Aorta (tissue), 5 donors: ENCODE results near the gene ELAVL2. TPM values are rescaled to one million over a fixed set of nuclear protein-coding genes. Genes with fewer than 3 reads are reported as not detected.

Experiments used
- ATAC-seq: fragments of 200-7000 bp; cut with Tn5 transposase; one replicate; pipeline ENCODE4 v1.9.1; 2022; ENCODE audit warnings: moderate library complexity; ENCODE audit not compliant: low FRiP score
- DNase-seq, 2 donors: peaks; one replicate each; pipeline ENCODE4 v3.0.0-alpha.2; 2020
- H3K27ac ChIP-seq, 2 donors: one replicate each; pipeline ENCODE4 v1.5.1; 2013; ENCODE audit warnings: low read length in 2 of 2, mild to moderate bottlenecking in 2 of 2, moderate library complexity in 2 of 2, control low read depth in 1 of 2, inconsistent platforms in 1 of 2, low read depth in 1 of 2
- H3K27me3 ChIP-seq, 2 donors: one replicate each; pipeline ENCODE4 v1.6.1; 2013; ENCODE audit warnings: control low read depth in 1 of 2, low read length in 1 of 2, mild to moderate bottlenecking in 1 of 2, moderate library complexity in 1 of 2; ENCODE audit not compliant: insufficient read depth in 2 of 2, control insufficient read depth in 1 of 2
- H3K36me3 ChIP-seq, 2 donors: one replicate each; pipeline ENCODE4 v1.6.1; 2013; ENCODE audit warnings: control low read depth in 1 of 2, low read length in 1 of 2, mild to moderate bottlenecking in 1 of 2; ENCODE audit not compliant: insufficient read depth in 2 of 2, control insufficient read depth in 1 of 2
- H3K4me1 ChIP-seq, 2 donors: one replicate each; pipeline ENCODE4 v1.6.1; 2013; ENCODE audit warnings: low read length in 2 of 2, control low read depth in 1 of 2, mild to moderate bottlenecking in 1 of 2, moderate library complexity in 1 of 2; ENCODE audit not compliant: insufficient read depth in 2 of 2, control insufficient read depth in 1 of 2
- H3K4me3 ChIP-seq, 2 donors: one replicate each; pipeline ENCODE4 v1.5.1; 2013; ENCODE audit warnings: low read length in 2 of 2, control low read depth in 1 of 2, mild to moderate bottlenecking in 1 of 2
- H3K9me3 ChIP-seq: one replicate; pipeline ENCODE4 v1.6.1; 2013; ENCODE audit warnings: mild to moderate bottlenecking, low read length; ENCODE audit not compliant: control insufficient read depth
- WGBS, 2 donors: extraction: QIAGEN DNeasy Blood & Tissue Kit; methylation state at CpG; one replicate each; pipeline ENCODE4 v1.1.7; 2013; 5-methylcytosine and 5-hydroxymethylcytosine counted together
- intact Hi-C, 2 donors: fragments of 100-400 bp; cut with DNase I; formaldehyde crosslinking; loops; one replicate each; pipeline versions ENCODE4 v1.14.2 to v1.15.0; 2022
- polyA plus RNA-seq, 2 donors: library from polyadenylated mRNA; stranded (reverse); fragments of 200-250 nt; gene quantifications; one replicate each; pipeline ENCODE4 v1.2.3, GENCODE V29; 2013
- total RNA-seq, 2 donors: library from RNA; stranded (reverse); fragmentation: NEBNext Ultra II Directional; extraction: Animal tissue kit (Norgen Biotek cat#: 25700); gene quantifications; one replicate each; pipeline ENCODE4 v1.2.1, GENCODE V29; 2021
- donor health status: healthy with polysubstance abuse.
- donor health status: Bipolar disorder and iron deficiency.
- donor health status: DM: no; HTN: no; CAD: no.
- donor health status: DM: no; HTN: no; CAD: no.
- donor health status: DM: yes; HTN: yes; CAD: no.

ELAVL2 gene
- total and polyA plus RNA-seq, 4 donors, result 0.42 TPM; not detected in 3

DNA sequence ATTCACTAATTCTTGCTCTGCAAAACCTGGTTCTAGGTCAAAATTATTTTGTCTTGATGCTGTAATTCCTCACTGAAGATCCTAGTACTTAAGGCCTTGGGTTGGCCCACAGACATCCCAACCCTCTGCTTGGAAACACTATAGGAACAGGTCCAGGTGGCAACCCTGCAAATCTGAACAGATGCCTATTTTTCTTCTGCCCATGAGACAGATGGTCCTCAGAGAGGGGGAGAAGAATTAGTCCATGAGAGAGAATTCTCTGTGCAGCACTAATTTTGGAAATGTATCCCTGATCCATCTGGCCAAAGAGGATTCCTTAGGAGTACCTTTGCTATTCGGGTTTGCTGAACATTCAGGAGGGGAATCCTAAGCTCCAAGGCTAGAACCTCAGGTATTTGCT is 156.3 kb downstream of the ELAVL2 start:
- intact Hi-C loops, result no loop called here
- Histone ChIP-seq H3K4me1 (no peaks in the 10 kb centered on the region), H3K36me3 (no peaks in the 10 kb centered on the region), H3K27ac (no peak overlapping the region), H3K9me3 (peaks cover 2% of the 10 kb centered on the region), H3K27me3 (no peaks in the 10 kb centered on the region), H3K4me3 (no peak overlapping the region)
- ATAC-seq, result no peak
- no peak for DNase-seq
- 87 to 90% methylated on average over 1 of the region's 1 CpG for WGBS, 2 donors

DNA sequence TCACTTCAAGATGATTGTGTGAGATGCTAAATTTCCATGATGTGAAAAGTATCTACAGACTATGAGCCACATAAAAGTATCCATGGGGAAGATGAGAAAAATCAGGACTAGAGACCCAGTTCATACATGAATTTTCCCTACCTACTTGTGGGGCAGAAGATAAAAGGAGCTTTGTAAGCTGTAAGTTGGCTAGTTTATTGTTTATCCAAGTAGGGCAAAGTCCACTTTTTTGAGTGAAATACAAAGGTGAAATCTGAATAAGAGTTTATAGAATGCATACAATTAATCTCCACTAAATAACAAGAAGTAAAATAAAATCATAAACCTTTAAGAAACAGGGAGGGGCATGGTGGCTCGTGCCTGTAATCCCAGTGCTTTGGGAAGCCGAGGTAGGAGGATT is 160.4 kb downstream of the ELAVL2 start:
- no peaks in the 10 kb centered on the region for H3K36me3 ChIP-seq
- 82 to 85% methylated on average over 2 of the region's 2 CpGs for WGBS, 2 donors
- no peak for ATAC-seq
- H3K4me1 ChIP-seq, result no peaks in the 10 kb centered on the region
- intact Hi-C loops, result no loop called here
- H3K9me3 ChIP-seq, result no peaks in the 10 kb centered on the region
- DNase-seq, result no peak
- H3K27ac ChIP-seq, result no peak overlapping the region
- no peak overlapping the region for H3K4me3 ChIP-seq
- no peaks in the 10 kb centered on the region for H3K27me3 ChIP-seq

DNA sequence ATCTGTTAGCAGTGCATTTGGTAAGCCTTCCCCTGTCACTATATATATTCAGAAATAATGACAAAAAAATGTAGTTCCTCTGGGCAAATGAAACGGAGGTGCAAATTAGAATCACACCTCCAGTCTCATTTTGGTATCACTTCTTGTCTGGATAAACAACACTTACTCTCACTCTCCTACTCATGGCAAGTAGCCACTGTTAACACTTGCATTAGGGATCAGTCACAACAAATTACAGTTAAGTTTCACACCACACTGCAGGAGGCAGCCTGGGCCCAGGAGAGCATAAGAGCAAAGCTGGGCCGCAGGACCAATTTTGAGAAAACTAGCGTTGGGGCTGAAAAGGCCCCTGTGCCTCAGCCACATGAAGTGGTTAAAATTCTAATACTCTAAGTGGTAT is 161.0 kb downstream of the ELAVL2 start:
- 41 to 52% methylated on average over 3 of the region's 3 CpGs for WGBS, 2 donors
- intact Hi-C loops, result no loop called here

DNA sequence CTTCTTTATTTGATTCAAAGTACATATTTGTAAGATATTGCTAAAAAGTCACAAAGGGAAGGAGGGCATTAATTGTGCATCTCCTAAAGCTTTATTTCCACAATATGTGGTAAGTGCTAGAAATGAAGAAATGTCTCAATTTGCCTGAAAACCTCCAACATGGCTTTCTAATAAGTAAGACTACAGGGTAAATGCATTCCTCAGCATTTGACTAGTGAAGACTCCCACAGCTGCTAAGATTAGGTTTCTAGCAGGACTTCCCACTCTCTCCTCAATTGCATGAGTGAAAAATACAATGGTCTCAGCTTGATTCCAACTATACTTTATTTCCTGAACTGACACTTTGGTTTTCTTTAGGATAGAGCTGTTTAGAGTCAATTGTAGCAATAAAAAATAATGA is 162.1 kb downstream of the ELAVL2 start:
- Histone ChIP-seq H3K4me1 (no peaks in the 10 kb centered on the region), H3K9me3 (no peaks in the 10 kb centered on the region), H3K27me3 (no peaks in the 10 kb centered on the region), H3K4me3 (no peak overlapping the region), H3K27ac (no peak overlapping the region), H3K36me3 (no peaks in the 10 kb centered on the region)
- no peak for DNase-seq
- intact Hi-C loops, result no loop called here
- no peak for ATAC-seq

More for the DNA sequence above, 161.0 kb downstream of the ELAVL2 start:
- DNase-seq (no peak), ATAC-seq (no peak)
- Histone ChIP-seq H3K9me3 (no peaks in the 10 kb centered on the region), H3K36me3 (no peaks in the 10 kb centered on the region), H3K4me3 (no peak overlapping the region), H3K27me3 (no peaks in the 10 kb centered on the region), H3K4me1 (no peaks in the 10 kb centered on the region), H3K27ac (no peak overlapping the region)

DNA sequence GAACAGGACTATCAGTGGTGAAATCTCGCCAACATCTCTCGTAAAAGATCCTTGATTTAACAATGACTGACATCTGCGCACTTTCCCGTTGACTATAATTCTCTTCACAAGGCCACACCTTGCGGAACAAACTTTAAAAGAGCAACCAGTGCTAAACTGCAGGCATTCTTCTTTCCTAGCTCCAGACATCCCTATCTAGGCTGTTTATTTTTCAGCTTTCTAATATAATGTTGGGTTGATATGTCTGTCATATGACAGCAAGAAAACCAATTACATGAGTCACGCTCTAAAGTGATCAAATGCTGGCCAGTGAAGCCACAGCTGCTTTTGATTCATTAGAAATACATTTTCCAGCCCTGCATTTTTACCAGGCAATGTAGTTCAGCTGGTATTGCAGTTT is 162.5 kb downstream of the ELAVL2 start:
- DNase-seq (no peak), ATAC-seq (no peak)
- H3K36me3 ChIP-seq, result no peaks in the 10 kb centered on the region
- H3K4me3 ChIP-seq, result no peak overlapping the region
- WGBS, 2 donors, result 84 to 86% methylated on average over 6 of the region's 6 CpGs
- intact Hi-C loops, result no loop called here
- H3K27ac ChIP-seq, result no peak overlapping the region
- no peaks in the 10 kb centered on the region for H3K4me1 ChIP-seq
- no peaks in the 10 kb centered on the region for H3K27me3 ChIP-seq
- H3K9me3 ChIP-seq, result no peaks in the 10 kb centered on the region

DNA sequence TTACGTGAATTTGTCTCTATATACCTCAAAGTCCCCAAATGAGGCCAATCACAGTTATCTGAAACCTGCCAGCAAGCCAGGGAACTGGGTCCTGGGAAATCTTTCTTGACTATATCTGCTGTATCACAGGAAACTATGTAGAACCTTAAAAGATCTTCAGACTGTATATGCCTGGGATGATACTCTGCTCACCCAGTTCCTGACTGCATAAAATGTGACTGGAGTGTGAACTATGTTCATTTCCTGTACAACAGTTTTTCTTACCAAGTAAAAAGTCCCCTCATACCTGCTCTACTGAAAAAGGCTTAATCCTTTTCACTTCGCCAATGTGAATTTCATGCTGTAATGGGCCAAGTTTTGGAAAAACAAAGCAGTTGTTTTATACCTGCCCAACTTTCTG is 162.9 kb downstream of the ELAVL2 start:
- intact Hi-C loops, result no loop called here
- ATAC-seq (no peak), DNase-seq (no peak)
- Histone ChIP-seq H3K27ac (no peak overlapping the region), H3K9me3 (no peaks in the 10 kb centered on the region), H3K36me3 (no peaks in the 10 kb centered on the region), H3K4me1 (no peaks in the 10 kb centered on the region), H3K27me3 (no peaks in the 10 kb centered on the region), H3K4me3 (no peak overlapping the region)
- 80 to 85% methylated on average over 2 of the region's 2 CpGs for WGBS, 2 donors

DNA sequence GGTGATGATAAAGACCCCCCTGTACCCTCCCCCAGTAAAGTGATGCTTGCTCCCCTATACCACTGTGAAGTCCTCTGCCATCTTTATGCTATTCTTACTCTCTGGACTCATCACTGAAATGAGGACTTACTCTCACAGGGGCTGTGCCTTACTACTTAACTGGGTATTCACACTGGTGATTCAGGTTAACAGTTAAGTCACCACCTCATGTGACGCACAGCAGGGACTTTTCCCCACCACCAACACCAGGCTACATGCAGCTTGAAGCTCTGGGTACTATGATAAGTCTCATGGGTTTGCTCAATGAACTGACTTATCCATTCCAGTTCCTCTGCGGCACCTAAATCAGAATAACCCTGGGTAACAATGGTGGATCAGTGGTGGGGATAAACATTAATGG is 163.7 kb downstream of the ELAVL2 start:
- ATAC-seq, result no peak
- no peak overlapping the region for H3K4me3 ChIP-seq
- no peaks in the 10 kb centered on the region for H3K36me3 ChIP-seq
- WGBS, 2 donors, result 88 to 93% methylated on average over 2 of the region's 2 CpGs
- intact Hi-C loops, result no loop called here
- H3K9me3 ChIP-seq, result no peaks in the 10 kb centered on the region
- H3K27ac ChIP-seq, result no peak overlapping the region
- H3K4me1 ChIP-seq, result no peaks in the 10 kb centered on the region
- no peak for DNase-seq
- H3K27me3 ChIP-seq, result no peaks in the 10 kb centered on the region

DNA sequence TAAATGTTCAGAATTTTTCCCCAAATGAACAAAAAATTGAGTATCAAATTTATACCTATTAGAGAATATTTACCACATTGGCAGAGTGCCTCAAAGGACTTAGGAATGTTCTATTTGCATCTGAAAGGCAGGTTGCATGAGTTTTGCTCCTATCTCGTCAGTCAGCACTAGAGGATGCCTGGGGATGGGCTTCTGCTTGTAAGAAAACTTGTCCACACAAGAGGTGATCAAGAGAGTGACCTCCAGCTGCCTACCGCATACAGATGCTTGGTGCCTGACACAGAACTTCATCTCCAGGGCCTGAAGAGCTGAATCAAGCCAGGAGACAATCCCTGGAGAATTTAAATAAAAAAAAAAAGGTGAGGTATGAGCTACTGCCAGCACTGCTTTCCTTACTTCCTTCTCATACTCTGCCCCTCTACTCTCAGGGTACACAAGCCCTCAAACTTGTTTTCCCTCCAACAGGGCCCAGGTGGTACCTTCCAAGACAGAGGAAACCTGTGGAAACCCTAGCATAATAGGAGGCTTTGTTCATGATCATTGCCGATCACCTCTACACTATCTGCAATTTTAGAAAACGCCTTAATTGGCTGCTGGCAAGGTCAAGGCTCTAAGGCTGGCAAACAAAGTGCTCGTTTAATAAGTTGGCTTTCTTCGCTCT is 166.6 kb downstream of the ELAVL2 start:
- intact Hi-C loops, result no loop called here
- no peak overlapping the region for H3K27ac ChIP-seq
- 60 to 65% methylated on average over 6 of the region's 6 CpGs for WGBS, 2 donors
- H3K36me3 ChIP-seq, result no peaks in the 10 kb centered on the region
- no peak overlapping the region for H3K4me3 ChIP-seq
- no peaks in the 10 kb centered on the region for H3K27me3 ChIP-seq
- ATAC-seq, result no peak
- H3K4me1 ChIP-seq, result no peaks in the 10 kb centered on the region
- no peak for DNase-seq
- no peaks in the 10 kb centered on the region for H3K9me3 ChIP-seq

DNA sequence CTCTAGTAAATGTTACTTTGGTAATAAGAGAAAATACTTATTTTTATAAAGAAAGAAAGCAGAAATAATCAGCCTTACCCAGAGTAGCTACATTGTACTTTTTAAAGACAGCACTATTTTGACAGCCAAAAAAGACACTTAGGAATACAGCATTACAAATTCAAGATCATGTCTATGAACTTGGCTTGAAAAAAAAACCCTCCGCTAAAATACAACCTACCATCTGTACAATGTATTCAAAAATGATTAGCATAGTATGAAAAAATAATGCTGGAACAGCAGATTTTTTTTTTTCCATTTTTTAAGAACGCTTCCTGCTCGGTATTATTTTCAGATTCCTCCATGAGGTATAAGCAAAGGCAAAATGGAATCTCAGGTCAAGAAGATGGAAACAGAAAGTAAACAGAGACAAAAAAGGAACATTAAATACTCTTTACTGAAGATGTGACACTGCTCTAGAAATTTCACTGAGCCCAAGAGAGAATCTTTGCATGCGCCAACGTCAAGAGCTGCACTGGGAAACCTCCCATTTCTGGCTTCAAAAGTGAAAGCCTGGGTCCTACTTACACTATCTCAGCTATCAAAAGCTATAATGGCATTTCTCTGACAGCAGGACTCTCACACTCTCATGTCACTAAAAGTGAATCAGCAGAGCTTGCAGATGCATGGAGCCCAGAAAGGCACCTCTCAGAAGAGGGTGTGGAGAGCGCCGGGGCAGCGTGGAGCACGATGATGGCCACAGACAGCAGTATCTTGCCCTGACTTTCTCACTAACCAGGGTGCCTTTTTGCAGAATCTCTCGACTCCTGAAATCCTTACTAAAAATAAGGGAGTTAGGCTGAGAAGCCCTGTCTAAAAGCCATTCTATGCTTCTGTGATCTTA is 167.4 kb downstream of the ELAVL2 start:
- DNase-seq, result no peak
- Histone ChIP-seq H3K4me1 (no peaks in the 10 kb centered on the region), H3K9me3 (no peaks in the 10 kb centered on the region), H3K36me3 (no peaks in the 10 kb centered on the region), H3K4me3 (no peak overlapping the region), H3K27ac (no peak overlapping the region), H3K27me3 (no peaks in the 10 kb centered on the region)
- WGBS, 2 donors, result 78 to 82% methylated on average over 10 of the region's 10 CpGs
- no peak for ATAC-seq
- intact Hi-C loops, result no loop called here
